Suprapubic skin (tissue), 3 donors: Measurements from ENCODE around the gene RGS17.

ENCODE experiments used
- EP300 ChIP-seq: sonication (generic); formaldehyde crosslinking; IDR thresholded peaks from one replicate; pipeline ENCODE4 v1.6.1; 2017; ENCODE audit warnings: antibody characterized with exemption
- POLR2A ChIP-seq, 2 donors: fragments of 450-650 bp; IDR thresholded peaks; one replicate each; pipeline ENCODE4 v1.6.1; 2017; ENCODE audit warnings: antibody characterized with exemption in 2 of 2, mild to moderate bottlenecking in 2 of 2, moderate library complexity in 2 of 2
- TF ChIP-seq, protein P1 (sequence below), 2 donors: fragments of 200-600 bp in 1 of 2; fragments of 450-650 bp in 1 of 2; sonication (generic) in 1 of 2; IDR thresholded peaks; one replicate each; pipeline ENCODE4 v1.5.1; 2016 to 2019; ENCODE audit warnings: antibody characterized with exemption in 2 of 2, mild to moderate bottlenecking in 1 of 2, moderate library complexity in 1 of 2

DNA sequence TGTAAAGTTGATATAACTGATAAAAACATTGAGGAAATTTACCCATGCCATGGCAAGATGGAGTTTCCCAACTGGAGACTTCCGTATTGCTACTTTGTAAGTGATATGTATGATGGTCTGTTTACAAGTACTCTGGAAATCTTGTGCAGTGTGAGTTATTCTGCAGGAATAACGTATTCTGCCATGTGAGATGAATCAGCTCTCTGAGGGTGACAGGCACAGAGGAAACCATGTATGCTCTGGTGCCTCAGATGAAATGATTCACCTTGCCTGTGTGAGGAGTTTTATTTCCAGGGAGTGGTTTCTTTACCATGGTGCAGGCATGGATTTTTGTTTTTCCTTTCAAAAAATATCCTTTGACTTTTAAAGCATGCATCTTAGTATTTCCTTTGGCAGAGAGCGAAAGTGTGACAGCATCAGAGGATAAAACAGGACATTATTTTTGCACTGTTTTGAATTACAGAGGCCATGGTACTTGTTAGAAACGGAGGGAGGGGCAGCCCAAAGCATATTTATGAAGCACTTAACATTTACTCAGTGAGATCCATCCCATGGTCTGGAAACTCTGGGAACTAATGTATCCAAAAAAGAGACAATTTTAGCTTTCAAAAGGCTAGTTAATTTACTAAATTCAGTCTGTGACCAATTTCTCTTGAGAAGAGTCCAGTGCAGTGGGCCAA is 92.6 kb downstream of the RGS17 start:
- no peak for TF ChIP-seq POLR2A (IDR thresholded peaks at IDR 0.05)
- TF ChIP-seq, protein P1, sequence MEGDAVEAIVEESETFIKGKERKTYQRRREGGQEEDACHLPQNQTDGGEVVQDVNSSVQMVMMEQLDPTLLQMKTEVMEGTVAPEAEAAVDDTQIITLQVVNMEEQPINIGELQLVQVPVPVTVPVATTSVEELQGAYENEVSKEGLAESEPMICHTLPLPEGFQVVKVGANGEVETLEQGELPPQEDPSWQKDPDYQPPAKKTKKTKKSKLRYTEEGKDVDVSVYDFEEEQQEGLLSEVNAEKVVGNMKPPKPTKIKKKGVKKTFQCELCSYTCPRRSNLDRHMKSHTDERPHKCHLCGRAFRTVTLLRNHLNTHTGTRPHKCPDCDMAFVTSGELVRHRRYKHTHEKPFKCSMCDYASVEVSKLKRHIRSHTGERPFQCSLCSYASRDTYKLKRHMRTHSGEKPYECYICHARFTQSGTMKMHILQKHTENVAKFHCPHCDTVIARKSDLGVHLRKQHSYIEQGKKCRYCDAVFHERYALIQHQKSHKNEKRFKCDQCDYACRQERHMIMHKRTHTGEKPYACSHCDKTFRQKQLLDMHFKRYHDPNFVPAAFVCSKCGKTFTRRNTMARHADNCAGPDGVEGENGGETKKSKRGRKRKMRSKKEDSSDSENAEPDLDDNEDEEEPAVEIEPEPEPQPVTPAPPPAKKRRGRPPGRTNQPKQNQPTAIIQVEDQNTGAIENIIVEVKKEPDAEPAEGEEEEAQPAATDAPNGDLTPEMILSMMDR (IDR thresholded peaks at IDR 0.05) = no peak
- no peak for TF ChIP-seq EP300
